GM12801 (cell line): ENCODE results near the gene TIE1.

Experiments used
- TF ChIP-seq, protein P1 (sequence below): IDR thresholded peaks from one replicate; pipeline ENCODE4 v1.5.1; 2011; ENCODE audit warnings: control low read depth; ENCODE audit not compliant: insufficient read length; ENCODE audit errors: extremely low read depth

TIE1 gene

DNA sequence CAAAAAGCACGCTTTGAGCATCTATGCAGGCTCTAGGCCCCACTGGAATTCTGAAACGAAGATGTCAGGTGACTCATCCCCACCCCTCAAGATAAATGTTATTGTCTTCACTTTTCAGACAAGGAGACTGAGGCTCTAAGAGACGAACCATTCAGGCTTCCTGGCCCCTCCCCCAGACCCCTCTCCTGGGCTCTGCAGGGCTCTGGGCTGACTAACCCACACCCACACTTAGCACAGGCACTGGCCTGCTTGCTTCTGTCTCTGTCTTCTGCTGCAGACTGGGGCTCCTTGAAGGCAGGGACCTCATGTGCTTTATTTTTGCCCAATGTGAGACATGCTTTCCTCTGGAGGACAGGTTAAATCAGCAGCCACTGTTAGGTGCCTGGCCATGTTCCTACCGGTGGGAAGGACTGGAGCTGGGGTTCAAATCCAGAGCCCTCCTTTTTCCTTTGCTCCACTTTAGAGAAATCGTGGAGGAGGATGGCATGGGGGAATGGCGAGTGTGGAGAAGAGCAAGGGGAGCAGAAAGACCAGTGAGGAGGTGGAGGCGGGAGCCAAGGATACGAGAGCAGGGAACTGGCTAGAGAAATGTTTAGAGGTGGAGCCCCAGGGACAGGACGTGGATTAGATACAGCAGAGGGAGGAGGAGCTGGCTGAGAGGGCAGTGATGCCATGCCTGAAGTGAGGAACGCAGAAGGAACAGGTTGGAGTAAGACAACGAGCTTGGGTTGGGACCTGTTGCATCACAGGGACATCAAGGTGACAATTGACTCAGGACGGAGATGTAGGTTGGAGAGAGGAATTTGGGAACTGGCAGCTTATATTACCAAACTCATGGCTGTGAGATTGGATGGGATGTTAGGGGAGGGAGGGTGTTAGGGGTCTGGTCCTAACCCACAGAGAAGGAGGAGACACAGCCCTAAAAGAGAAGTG is 29.3 kb upstream of the TIE1 start:
- TF ChIP-seq, protein P1, sequence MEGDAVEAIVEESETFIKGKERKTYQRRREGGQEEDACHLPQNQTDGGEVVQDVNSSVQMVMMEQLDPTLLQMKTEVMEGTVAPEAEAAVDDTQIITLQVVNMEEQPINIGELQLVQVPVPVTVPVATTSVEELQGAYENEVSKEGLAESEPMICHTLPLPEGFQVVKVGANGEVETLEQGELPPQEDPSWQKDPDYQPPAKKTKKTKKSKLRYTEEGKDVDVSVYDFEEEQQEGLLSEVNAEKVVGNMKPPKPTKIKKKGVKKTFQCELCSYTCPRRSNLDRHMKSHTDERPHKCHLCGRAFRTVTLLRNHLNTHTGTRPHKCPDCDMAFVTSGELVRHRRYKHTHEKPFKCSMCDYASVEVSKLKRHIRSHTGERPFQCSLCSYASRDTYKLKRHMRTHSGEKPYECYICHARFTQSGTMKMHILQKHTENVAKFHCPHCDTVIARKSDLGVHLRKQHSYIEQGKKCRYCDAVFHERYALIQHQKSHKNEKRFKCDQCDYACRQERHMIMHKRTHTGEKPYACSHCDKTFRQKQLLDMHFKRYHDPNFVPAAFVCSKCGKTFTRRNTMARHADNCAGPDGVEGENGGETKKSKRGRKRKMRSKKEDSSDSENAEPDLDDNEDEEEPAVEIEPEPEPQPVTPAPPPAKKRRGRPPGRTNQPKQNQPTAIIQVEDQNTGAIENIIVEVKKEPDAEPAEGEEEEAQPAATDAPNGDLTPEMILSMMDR, result no peak

DNA sequence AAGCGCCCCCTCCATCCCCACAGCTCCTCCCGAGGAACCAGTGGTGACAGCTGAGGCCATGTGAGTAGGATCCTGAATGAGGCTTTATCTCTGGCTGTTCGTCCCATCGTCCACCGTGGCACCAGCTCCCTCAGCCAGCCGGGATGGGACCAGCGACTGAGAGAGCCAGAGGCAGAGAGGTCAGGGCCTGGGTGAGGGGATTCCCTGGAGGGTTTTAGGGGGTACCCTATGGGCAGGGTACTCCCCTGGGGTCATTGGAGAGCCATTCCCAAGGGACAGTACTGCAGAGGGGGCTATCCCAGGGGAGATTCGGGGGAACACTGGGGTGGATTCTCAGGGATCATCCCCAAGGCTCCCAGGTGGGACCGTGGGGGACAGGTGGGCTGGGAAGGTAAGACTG is 28.6 kb upstream of the TIE1 start:
- TF ChIP-seq, protein P1, result no peak

- TF ChIP-seq, protein P1, result no peak
These were observed 27.9 kb upstream of the TIE1 start for GRCh38 chr1:43272576-43273571.

DNA sequence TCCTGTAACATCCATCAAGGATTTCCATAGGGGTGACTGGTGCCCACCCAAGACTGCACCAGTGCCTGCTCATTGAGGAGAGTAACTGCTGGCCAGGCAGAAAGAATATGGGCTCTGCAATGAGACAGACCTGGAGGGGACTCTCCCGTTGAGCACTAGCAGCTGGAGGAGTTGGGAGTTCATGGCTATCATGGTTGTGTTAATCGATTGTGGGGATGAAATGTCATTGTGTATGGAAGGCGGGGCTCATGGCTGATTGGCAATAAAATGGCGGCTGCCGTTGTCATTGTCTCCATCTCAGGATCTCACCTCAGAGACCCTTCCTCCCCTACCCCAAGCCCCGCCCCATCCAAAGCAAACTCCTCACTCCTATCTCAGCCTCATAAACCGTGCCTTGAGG is 27.1 kb upstream of the TIE1 start:
- TF ChIP-seq, protein P1, result no peak

GRCh38 chr1:43274125-43274803 is 26.5 kb upstream of the TIE1 start:
- TF ChIP-seq, protein P1, result no peak

- TF ChIP-seq, protein P1, result no peak
These were observed 26.0 kb upstream of the TIE1 start for GRCh38 chr1:43274804-43275180.
